Kidney tubule cell (primary cell): ENCODE data around the gene COG3.

Source experiments
- DNase-seq: peaks from one replicate; pipeline ENCODE4 v3.0.0-alpha.2; 2018; ENCODE audit warnings: low spot score

COG3 gene

DNA sequence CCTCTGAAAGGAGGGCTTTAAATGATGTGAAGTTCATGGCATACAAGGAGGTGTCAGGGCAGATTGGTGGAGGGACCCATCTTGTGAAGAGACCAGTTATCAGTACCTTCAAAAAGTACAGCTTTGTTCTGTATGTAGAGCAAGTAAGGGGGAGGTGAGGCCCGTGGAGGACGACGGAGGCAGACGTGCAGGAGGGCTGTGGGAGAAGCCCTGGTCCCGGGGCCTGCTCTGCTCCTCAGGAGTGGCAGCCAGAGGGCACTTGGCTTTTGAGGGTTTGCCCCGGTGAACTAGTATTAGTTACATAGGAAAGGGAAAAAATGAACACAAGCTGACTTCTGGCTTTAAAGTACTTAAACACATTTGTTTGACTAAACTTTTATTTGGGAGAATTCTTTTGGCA, 42.1 kb downstream of the COG3 start:
- no peak for DNase-seq

DNA sequence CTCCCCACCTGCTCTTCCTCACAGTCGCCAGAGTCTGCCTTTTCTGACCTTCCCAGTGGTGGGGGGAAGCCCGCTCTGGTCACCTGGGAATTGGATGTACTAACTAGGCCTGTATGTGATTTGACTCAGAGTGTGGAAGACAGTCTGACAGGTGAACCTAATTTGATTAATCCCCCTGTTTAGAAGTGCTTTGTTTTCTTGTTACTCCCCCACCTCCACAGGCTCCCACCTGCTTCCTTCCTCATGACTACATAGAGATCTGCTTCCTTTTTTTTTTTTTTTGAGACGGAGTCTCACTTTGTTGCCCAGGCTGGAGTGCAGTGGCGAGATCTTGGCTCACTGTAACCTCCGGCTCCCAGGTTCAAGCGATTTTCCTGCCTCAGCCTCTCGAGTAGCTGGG, 44.0 kb downstream of the COG3 start:
- DNase-seq, result no peak

DNA sequence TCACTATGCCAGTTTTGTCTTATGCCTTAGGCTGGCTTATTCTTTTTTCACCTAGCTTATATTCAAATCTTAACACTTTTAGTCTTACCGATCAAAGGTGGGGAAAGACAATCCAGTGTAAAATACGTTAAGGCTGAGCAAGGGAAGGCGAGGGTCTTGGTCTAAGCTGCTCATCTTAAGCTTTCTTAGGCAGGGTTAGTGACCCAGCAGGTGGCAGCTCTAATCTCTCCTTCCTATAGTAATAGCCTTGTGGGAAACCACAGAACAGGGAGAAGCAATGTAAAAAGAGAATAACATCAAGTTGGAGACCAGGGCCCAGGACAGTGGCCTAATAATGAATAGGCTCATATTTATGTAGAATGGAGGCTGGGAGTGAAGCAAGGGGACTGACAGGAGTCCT, 45.9 kb downstream of the COG3 start:
- DNase-seq, result no peak

DNA sequence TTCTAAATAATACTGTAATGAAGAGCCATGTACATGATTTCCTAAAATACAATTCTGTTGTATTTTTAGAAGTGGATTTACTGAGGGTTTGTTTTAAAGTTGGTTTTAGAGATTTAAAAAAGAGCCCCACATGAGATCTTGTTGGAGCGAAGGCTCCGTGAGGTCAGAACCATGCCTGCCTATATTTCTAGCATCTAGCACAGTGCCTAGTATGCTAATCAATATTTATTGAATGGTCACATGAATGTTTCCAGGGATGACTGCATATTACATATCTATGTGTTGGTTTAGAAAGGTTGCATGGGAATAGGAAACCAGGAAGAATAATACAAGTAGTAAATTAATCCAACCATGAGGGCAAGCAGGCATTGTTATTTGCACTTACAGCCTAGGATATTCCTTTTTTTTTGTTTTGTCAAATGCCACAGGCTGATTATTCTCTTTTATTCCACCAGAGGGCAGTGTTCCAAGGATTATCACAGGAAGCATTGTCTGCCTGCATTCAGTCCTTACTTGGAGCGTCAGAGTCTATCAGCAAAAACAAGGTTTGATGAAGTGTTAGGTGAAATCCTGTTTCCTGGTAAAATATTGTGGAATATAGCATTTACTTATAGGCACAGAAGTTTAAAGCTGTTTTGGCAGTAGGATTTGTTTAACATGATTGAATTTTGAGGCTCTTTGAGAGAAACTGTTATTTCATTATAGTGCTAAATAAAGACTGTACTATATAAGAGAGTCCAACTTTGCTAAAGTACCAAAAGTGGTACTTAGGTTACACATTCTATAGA, 46.8 kb downstream of the COG3 start:
- DNase-seq, result peak; percentile 82

DNA sequence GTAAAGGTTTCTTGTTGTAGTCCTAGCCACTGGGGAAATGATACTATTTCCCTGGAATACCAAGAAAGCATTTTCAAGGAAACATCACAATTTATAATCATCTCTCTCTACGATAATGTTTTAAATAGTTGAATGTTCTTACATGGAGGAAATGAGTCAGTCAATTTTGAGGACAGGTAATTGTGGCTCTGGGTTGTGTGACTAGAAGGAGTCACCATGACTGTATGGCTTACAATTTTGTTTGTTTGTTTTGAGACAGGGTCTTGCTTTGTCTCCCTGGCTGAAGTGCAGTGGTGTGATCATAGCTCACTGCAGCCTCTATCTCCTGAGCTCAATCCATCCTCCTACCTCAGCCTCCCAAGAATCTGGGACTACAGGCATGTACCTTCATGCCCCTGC, 47.4 kb downstream of the COG3 start:
- DNase-seq, result peak; percentile 86

DNA sequence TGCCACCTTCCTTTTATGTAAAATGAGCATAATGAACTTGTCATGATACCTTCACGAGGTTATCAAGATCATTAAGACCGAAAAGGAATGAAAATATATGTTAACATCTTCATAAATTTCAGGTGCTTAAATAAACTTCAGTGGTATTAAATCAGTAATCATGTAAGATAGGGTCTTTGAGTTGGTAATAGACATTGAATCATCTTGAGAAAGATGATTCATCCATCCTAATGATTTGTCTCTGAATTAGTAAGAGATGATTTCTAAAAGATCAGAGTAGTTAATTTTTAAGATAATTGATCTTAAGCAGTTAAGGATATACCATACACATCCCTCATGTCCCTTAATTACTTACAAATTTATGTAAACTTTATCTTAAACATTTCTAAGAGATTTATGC, 52.0 kb downstream of the COG3 start:
- DNase-seq, result no peak

DNA sequence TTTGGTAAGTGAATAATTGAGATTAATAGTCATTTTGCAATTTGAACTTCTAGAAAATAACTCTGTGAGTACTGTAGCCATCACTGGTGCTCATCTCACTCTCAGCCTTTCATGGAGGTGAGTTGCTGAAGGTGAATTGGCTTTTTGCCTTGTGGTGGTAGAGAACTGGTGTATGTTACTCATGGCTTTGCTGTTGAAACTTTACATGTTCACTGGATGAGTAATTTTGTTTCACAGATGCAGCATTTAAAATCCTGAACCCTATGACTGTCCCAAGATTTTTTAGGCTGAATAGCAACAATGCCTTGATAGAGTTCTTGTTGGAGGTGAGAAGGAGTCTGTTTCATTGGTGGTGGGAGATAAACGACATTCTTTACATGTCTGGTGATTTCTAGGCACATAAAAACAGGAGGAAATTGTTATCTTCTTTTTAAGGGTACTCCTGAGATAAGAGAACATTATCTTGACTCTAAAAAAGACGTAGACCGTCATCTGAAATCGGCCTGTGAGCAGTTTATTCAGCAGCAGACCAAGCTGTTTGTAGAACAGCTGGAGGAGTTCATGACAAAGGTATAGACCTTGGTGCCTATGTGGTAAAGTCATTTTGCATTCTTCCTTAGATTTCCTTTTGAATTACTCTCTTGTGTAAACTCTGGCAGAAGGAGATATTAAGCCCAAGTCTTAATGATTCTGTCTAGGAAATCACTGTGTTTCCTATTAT, 53.9 kb downstream of the COG3 start:
- peak; percentile 73 for DNase-seq

DNA sequence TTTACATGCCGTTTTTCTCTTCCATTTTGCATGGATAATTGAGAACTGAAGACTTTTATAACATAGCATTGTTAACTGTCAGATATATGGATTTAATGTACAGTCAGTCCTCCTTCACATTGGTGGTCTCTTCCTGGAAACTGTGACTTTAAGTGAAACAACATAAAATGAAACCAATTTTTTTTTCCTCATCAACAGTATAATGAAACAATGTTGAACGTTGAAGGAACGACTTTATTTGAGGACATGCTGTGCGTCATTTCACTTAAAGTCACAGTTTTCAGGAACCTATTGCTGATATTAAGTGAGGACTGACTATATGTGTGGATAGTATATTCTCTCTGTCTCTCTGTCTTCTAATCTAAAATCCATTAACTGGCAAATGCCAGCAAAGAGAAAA, 54.8 kb downstream of the COG3 start:
- DNase-seq, result no peak

DNA sequence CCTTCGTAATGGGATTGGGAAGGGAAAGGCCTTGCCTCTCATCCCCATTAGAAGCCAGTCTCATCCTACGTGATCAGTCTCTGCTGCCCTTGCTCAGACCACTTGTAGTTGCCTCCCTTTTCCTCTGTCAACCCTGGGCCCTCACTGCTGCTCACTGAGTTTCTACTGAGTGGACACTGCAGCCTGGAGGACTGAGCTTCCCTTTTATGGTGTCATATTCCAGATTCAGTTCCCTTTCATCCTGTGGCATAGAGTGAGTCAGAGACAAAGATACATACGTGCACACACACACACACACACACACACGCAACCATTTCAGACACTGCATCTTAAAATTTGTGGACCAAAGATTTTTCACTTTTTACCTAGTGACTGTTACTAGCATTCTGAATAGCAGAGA, 56.6 kb downstream of the COG3 start:
- no peak for DNase-seq

DNA sequence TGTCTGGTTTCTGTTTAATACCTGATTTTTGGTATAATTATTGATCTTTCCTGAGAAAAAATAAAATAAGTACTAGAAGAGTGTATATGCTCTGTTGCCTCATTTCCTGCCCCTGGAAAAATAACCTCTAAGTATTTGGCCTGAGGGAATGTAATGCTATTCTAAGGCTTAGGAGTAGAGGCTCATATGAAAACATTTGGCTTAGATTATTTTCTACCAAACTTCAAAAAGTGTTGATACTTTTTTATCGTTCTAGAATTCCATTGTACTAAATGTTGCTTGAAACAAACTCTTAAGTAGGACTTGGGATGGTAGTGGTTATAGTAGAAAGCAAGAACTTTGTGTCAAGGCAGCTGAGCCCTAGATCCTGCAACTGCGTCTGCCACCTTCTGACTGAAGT, 57.8 kb downstream of the COG3 start:
- DNase-seq, result no peak

DNA sequence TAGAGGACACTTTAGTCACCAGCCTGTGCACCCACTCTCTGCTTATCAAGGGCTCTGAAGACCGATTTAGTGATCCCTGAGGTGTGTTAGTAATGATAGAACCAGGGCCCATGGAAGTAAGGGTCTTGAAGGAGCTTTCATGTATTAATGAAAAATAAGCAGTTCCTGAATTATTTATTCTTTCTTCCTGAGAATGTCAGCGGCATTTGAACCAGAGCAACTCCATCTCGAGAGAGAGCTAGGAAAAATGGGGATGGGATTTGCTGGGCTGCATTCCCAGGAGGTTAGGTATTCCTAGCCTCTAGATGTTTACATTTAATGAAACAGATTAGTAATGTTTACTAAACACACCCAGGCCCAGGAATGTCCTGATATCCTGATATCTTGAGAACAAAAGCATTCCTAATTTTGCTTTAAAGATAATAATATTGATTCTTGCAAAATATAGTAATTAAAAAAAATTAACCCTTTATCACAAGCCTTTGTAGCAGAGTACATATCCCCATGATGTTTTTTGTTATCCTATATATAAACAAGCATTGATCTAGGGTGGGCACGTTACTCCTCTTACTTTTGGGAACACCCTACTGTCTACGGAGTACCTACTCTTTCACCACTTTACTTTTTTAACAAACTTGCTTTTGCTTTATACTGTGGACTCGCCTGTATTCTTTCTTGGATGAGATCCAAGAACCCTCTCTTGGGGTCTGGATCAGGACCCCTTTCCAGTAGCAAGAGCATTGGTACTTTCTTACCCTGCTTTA, 63.1 kb downstream of the COG3 start:
- no peak for DNase-seq

DNA sequence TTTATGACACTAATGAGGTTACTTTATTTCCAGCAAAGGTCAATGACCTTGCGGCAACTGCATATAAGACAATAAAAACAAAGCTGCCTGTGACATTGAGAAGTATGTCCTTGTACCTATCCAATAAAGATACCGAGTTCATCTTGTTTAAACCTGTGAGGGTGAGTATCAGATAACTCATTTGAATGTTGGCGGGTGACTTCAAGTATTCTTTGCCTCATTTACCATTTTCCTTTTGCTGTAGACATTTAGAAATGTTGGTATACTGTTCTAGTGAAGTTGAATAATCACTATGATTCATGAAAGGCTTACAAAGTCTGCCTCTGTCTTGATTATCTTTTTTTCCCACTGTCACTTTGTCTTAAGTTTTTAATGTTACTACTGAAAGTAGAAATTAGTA, 65.0 kb downstream of the COG3 start:
- DNase-seq, result no peak

DNA sequence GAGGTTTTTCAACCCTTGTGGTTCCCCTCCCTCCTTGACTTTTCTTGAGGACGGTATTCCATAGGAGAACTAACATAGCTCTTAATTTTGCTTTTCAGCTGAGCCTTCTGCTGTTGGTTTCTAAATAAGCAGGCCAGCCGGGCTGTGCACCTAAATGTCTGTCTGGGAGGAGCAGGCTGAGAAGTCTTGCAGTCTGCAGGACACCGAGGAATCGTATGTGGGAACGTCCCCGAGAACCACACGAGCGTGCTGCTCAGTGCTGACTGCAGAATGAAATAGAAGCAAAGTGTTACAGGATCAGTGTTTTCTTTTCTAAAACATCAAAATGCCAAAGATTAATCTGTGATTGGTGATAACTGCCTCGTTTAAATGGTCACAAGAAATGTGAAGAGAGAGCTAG, 69.9 kb downstream of the COG3 start:
- DNase-seq, result no peak

DNA sequence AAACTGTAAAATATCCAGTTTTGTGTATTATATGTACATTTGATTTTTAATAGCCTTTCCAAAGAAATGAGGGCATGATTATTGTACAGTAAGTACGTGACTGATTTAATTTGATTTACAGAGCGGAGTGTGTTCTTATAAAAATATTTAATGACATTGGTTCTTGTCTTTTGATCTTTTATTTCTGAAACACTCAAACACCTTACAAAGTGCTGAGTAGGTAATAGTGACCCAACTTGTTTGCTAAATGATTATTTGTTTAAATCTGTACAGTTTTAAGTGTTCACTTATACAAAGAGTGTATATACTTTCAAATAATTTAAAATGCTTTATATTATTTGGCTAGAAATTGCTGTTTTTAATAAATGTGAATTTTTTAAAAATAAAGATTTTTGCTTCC, 71.5 kb downstream of the COG3 start:
- DNase-seq, result no peak

DNA sequence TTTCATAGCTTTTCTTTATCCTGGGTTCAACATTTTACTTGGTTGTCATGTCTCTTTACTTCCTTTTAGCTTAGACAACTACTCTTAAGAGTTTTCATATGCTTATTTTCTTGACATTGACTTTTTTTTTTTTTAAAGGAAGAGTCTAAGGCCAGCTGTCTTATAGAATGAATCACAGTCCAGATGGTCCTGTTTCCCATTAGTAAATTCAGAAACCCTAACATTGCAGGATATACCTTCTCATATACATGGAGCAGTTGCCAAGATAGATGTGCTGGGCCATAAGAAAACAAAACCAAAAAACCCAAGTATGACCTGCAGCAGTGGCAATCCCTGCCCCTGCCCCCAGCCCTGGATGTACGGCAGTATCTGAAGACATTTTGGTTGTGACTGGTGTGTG, 72.8 kb downstream of the COG3 start:
- no peak for DNase-seq

DNA sequence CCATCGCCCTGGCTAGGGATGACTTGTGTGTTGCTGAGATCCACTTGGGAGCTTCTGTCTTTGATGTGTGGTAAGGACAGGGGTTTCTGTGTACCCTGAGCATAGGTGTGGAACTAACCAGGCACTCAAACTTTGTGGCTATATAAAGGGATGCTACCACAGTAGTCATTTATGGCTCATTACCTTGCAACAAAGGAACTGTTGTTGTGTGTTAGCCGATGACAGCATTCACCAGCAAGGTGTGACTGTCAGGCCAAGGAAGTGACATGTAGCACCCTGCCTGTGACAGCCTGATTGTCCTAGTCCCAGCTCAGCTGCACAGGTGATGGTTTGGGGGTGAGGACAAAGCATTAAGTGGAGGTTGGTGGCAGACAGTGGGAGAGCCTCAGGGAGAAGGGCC, 73.6 kb downstream of the COG3 start:
- DNase-seq, result peak; percentile 66

DNA sequence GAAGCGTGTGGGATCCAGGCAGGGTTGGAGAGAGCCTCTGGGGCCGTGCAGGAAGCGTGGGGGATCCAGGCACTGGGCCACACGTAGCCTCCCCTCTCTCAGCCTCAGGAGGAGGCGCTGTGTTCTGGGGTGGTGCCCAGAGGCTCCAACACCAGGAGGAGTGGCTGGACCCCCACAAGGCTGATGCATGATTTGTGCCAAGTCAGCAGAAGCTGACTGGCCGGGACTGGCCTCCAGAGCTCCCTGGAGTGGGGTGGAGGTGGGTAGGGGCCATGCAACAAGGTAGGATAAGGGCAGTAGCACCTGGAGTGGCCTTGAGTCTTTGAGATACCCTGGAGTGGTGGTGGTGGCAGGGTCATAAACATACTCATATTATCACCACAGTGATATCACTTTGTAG, 75.5 kb downstream of the COG3 start:
- no peak for DNase-seq

DNA sequence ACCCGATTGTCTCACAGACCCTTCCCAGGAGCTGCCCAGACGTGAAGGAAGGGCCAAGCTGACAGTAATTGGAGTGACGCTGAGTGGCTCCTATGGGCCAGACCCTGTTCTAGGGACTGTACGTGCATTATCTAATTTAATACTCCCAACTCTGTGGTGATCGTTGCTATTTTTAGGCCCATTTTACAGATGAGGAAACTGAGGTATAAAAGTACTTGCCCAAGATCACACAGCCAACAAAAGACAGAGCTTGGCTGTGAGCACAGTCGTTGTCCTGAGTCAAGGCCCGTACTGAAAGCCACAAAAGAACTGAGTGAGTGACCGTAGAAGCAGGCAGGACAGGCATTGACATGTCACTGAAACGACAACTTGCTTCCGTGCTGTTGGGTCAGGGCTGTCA, 76.1 kb downstream of the COG3 start:
- no peak for DNase-seq

DNA sequence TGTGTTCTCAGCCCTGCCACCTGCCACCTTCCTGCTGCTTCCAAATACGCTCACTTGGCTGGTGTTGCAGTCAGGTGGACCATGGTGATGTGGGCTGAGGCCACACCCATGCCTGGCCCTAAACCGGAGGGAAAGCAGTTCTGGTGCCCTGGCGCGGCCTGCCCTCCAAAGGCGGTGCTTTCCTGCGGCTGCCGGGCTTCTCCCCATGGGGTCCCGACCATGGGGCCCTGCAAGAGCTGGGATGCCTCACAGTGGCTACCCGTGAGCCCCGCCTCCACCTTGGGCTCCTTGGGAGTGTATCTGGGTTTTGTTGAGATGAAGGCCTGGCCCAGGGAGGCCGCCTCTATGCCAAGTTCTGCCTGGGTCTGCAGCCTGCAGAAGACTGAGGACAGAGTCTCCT, 77.1 kb downstream of the COG3 start:
- DNase-seq, result no peak

DNA sequence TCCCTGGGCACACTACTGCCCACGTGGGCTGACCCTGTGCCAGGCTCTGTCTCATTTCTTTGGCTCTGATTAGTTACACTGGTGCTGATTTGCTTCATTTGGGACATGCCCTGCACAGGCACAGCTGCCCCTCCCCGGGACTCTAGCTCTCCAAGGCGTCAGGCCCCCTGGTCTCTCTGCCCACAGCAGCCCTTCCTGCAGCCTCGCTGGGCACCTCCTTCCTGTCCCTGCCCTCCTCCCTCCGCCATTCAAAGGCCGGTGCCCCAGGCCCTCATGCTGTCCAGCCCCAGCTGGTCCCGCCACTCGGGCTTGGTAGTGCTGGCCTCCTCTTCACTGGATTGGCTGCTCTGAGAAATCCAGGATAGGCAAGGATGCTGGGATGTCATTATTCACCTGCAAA, 77.7 kb downstream of the COG3 start:
- DNase-seq, result no peak

DNA sequence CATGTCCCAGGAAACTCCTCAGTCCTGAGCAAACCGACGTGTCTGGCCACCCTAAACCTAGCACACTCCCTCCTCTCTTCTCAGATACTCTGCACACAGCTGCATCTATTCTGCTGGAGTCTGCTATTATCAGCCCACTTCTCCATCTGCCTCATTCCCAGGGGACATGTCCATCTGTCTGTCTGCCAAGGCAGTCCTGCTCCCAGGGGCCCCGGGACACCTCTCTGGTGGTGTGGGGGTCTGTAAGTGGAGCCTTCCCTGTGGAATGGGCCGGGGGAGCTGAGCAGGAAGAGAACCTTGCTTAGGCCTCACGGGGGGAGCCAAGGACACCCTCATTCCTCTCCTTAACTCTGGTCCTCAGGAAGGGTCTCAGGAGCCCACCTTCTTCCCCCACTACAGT, 78.1 kb downstream of the COG3 start:
- DNase-seq, result no peak

DNA sequence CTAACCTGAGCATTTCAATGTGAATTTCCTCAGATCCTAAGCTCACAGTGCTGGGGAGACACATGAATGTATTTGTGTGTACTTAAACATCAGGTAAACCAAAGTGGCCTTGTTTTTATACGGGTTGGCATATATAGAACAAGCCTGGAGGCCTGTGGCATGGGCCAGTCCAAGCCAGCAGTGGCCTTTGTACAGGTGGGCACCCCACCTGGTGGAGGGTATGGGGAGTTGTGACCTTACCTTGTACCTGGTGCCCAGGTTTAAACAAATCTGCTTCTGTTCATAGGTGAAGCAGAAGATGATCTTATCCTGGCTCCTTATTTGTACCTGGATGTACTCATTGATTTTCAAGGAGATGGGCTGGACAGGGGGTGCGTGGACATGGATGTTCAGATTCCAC, 79.8 kb downstream of the COG3 start:
- DNase-seq, result no peak
